SK-N-SH treated with all-trans-retinoic acid at 6 μM for 48 hours (cell line): ENCODE measurements around the gene HLTF.

Source experiments
- ARNTL ChIP-seq: fragments of 450-650 bp; formaldehyde crosslinking; IDR thresholded peaks from 2 replicates; pipeline ENCODE4 v1.5.0; 2020; ENCODE audit warnings: low read depth, mild to moderate bottlenecking, moderate library complexity, borderline replicate concordance
- CSDC2 ChIP-seq: fragments of 250-450 bp; sonication (Bioruptor Pico); IDR thresholded peaks from 2 replicates; pipeline ENCODE4 v1.5.0; 2020; ENCODE audit warnings: mild to moderate bottlenecking, moderate library complexity
- ESRRG ChIP-seq: fragments of 250-450 bp; sonication (Bioruptor Pico); IDR thresholded peaks from 2 replicates; pipeline ENCODE4 v1.6.1; 2021; ENCODE audit warnings: mild to moderate bottlenecking
- RARB ChIP-seq: fragments of 250-450 bp; sonication (Bioruptor Pico); IDR thresholded peaks from 2 replicates; pipeline ENCODE4 v1.8.0; 2021; ENCODE audit warnings: mild to moderate bottlenecking, moderate library complexity
- SNAI2 ChIP-seq: fragments of 250-450 bp; sonication (Bioruptor Pico); IDR thresholded peaks from 2 replicates; pipeline ENCODE4 v1.5.0; 2020; ENCODE audit warnings: mild to moderate bottlenecking, moderate library complexity
- ZNF8 ChIP-seq: fragments of 450-650 bp; formaldehyde crosslinking; IDR thresholded peaks from 2 replicates; pipeline ENCODE4 v1.5.0; 2020; ENCODE audit warnings: mild to moderate bottlenecking, moderate library complexity
- TF ChIP-seq, protein P1 (sequence below): fragments of 250-450 bp; sonication (Bioruptor Pico); IDR thresholded peaks from 2 replicates; pipeline ENCODE4 v1.5.1; 2020; ENCODE audit warnings: low read depth, mild to moderate bottlenecking, moderate library complexity
- TF ChIP-seq, protein P2 (sequence below): fragments of 250-450 bp; sonication (Bioruptor Pico); IDR thresholded peaks from 2 replicates; pipeline ENCODE4 v1.5.1; 2021; ENCODE audit warnings: mild to moderate bottlenecking, moderate library complexity

DNA sequence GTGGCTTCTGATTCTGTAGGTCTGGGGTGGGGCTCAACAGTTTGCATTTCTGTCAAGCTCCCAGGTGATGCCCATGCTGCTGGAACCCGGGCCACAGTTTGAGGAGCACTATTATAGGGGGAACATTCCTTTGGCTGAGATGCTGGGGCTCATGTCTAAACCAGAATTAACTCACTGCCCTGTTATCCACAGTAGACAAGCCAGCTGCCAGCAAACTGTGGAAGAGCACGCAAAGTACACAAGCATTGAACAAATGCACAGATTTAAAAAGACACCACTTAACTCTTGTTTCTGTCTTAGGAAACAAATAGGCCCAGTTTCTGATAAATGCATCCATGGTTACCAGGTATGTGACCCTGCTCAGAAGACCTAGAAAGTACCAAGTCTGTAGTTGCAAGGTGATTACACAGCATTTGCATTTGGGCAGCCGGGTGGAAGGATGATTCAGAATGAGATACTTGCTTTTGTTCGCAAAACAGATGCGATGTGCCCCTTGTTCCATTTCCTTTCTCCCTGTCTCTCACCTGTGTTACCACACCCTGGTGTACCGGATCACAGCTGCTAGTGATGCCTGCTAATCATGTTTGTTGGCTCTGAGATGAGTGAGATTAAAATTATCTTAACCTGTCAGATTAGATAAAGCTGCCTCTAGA, 82.6 kb downstream of the HLTF start:
- TF ChIP-seq SNAI2 (CRISPR knock-in tag) (no peak), RARB (no peak), ZNF8 (CRISPR knock-in tag) (no peak), ARNTL (CRISPR knock-in tag) (no peak), CSDC2 (CRISPR knock-in tag) (no peak), ESRRG (no peak)
- TF ChIP-seq, protein P1, sequence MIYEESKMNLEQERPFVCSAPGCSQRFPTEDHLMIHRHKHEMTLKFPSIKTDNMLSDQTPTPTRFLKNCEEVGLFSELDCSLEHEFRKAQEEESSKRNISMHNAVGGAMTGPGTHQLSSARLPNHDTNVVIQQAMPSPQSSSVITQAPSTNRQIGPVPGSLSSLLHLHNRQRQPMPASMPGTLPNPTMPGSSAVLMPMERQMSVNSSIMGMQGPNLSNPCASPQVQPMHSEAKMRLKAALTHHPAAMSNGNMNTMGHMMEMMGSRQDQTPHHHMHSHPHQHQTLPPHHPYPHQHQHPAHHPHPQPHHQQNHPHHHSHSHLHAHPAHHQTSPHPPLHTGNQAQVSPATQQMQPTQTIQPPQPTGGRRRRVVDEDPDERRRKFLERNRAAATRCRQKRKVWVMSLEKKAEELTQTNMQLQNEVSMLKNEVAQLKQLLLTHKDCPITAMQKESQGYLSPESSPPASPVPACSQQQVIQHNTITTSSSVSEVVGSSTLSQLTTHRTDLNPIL (CRISPR knock-in tag): no peak
- TF ChIP-seq, protein P2, sequence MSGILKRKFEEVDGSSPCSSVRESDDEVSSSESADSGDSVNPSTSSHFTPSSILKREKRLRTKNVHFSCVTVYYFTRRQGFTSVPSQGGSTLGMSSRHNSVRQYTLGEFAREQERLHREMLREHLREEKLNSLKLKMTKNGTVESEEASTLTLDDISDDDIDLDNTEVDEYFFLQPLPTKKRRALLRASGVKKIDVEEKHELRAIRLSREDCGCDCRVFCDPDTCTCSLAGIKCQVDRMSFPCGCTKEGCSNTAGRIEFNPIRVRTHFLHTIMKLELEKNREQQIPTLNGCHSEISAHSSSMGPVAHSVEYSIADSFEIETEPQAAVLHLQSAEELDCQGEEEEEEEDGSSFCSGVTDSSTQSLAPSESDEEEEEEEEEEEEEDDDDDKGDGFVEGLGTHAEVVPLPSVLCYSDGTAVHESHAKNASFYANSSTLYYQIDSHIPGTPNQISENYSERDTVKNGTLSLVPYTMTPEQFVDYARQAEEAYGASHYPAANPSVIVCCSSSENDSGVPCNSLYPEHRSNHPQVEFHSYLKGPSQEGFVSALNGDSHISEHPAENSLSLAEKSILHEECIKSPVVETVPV (CRISPR knock-in tag): no peak
